NCI-H748 (cell line): ENCODE results near the gene FPR3.
A peak's percentile ranks its signal among the peaks of the same experiment; 100 is the strongest.
"Not testable (repeated sequence)": the region's sequence is repeated elsewhere in the genome, so short reads cannot be mapped to it uniquely, and the experiment has no call there.

Source experiments
- DNase-seq: peaks from one replicate; lab custom pipeline; 2025; ENCODE audit not compliant: unreplicated experiment; lab: John Stamatoyannopoulos, UW

The FPR3 gene, protein sequence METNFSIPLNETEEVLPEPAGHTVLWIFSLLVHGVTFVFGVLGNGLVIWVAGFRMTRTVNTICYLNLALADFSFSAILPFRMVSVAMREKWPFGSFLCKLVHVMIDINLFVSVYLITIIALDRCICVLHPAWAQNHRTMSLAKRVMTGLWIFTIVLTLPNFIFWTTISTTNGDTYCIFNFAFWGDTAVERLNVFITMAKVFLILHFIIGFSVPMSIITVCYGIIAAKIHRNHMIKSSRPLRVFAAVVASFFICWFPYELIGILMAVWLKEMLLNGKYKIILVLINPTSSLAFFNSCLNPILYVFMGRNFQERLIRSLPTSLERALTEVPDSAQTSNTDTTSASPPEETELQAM

DNA sequence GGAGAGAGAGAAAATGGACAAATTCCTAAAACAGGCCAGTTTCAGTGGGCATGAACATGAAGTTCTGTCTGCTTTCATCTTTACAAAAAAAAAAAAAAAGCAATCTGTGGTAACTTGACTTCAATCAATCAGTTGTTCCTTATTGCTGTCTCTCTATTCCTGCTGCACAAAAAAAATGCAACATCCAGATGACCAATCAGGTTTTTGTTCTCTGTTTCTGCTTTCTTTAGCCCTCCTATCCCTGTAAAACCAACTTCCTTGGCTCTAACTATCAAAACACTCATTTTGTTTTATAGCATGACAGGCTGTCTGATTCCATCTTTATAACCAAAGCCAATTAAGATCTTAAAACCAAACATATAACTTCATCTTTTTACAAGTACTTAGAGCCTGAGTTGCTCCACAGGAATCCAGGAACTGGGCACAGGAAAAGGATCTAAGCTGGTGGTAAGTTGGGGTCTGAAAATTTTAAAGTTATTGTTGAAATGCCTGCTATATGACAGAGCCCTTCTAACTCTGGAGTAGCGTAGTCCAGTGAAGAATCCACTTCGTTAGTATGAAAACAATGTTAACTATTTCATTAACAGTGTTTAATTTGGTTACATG is at the start of gene FPR3:
TSS of gene FPR3 (plus strand) at position 273 of the 606 bp plus-strand sequence. CDS start 28,592 bp downstream, outside the sequence.
- no peak for DNase-seq

DNA sequence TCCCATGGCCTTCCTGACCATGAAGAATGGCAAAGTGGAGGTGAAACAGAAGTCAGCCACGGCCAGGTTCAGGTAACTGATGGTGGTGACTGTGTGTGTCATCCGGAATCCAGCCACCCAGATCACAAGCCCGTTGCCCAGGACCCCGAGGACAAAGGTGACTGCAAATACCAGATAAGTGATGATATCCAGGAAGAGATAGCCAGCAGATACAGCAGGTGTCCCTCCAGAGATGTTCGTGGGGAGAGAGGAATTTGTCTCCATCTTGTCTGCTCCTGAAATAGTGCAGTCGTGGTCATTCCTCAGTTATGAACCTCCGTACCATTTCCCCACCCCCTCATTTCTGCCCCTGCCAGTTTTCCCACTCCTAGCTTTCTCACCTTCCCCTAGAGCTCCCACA is 48.2 kb upstream of the FPR3 start:
- DNase-seq, result no peak

DNA sequence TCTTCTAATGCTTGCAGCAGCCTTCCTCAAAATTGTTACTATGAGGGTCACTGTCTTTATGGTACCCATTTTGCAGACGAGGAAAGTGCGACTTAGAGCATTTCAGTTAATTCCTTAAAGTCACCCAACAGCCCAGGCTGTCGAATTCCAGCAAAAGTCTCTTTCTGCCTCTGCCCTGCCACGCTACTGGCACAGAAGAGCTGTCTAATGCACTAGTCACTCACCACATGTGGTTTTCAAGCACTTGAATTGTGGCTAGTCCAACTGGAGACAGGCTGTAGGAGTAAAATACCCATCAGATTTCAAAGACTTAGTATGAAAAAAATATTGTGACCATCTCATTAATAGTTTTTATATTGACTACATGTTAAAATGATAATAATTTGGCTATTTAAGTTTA is 45.0 kb upstream of the FPR3 start:
- no peak for DNase-seq

DNA sequence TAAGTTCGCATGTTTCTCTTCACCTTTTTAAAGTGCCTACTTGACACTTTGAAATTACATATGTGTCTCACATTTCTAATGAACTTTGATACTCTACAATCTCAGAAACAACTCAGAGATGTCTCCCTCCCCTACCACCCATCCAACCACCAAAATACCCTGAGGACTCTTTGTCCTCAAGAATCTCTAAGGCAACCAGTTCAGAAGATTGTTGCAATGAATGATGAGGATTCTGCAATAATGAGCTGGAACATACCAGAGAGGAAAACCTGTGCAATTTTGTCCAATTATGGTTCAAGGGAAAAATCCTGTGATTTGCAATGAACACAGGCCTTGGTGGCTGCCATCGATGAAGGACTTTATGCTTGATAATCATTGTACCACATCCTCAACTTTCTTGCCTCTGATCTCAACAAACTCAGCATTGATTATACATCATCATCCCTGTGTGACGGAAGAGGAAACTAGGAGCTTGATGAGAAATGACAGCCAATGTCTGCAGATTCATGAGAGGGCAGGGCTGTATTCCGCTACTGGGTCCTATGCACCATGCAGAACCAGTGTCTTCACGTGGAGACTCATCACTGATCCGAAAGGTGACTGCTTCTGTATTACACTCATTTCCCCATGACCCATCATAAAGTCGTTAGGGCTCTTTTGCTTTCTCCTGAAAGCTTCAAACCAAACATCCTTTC is 44.4 kb upstream of the FPR3 start:
- DNase-seq, result no peak

DNA sequence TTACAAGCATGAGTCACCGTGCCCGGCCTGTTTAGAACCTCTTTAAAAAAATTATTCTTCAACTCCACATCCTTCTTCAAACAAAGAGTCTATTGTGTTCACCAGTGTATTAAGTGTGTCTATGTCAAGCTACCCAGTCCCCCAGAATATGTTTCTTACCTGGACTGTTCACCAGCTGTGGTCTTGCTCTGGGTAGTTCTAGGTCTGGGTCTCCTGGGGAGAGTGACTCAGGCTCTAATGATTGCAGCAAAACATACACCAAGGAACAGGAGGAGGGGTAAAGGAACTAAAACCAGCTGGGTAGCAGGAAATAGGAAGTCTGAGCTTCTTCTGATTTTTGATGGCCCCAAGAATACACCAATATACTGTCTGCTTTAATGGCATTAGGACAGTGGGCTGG is 43.3 kb upstream of the FPR3 start, which contains the start of gene FPR1:
TSS of gene FPR1 (minus strand) at position 224 of the 400 bp plus-strand sequence. CDS start 4,884 bp downstream, outside the sequence.
- DNase-seq, result no peak

DNA sequence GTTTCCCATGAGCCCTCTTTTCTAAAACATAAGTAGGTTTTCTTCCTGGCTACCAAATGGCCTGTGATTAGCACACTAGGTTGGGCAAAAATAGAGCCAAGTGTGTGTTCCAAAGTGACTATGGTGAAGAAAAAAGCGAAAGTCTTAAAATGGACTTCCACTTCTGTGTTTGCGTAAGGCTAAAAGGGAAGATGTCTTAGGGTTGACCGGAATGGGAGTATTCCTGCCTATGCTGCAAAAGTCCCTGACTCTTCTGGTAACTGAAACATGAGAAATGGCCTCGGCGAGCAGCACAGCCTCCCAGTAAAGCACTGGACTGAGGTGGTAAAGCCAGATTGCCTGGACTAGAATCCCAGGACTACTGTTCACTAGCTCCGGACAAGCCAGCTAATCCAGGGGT is 40.8 kb upstream of the FPR3 start:
- no peak for DNase-seq

DNA sequence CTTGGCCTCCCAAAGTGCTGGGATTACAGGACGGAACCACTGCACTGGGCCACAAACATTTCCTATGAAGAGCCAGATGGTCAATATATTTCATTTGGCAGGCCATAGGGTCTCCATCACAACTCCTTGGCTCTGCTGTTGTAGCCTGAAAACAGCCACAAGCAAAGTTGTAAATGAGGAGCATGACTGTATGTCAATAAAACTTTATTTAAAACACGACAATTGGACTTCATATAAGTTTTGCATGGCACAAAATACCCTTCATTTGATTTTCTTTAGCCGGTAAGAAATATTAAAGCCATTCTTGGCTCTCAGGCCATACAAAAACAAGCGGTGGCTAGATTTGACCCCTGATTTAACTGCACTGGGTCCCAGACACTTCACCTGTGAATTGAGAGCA is 40.2 kb upstream of the FPR3 start:
- no peak for DNase-seq

DNA sequence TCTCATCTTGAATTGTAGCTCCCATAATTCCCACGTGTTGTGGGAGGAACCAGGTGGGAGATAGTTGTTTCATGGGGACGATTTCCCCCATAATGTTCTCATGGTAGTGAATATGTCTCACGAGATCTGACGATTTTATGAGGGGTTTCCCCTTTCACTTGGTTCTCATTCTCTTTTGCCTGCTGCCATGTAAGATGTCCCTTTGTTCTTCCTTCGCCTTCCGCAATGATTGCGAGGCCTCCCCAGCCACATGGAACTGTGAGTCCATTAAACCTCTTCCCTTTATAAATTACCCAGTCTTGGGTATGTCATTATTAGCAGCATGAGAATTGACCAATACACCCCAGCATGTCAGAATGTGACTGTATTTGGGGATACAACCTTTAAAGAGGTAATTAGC is 39.4 kb upstream of the FPR3 start:
- DNase-seq, result no peak

DNA sequence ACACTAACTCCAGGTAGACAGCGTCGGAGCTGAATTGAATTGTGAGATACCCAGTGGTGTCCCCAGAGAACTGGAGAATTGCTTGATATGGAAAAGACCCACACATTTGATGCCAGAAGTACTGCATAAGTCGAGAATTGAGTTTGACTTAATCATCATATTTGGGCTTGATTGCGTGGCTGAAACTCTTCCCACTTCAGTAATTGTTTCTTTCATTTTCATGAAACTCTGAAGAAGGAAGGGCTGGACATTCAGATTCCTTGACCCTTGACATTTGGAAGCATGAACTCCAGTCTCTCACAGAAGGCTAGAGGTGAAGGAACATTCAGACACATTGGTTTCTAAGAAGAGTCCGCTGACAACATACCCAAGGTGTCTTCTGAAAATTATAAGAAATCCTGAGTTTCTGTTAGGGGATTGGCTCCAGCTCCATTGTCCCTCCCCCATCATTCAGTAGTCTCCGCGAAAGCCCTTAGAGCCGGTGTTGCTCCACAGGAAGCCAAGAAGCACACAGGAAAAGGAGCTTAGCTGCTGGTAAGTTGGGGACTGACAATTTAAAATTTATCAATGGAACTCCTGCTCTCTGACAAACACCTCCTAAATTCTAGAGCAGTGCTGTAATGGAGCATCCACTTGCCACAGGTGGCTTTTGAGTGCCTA is 34.1 kb upstream of the FPR3 start, which contains the start of gene FPR2:
TSS of gene FPR2 (plus strand) at position 484 of the 660 bp plus-strand sequence. CDS start 7,479 bp downstream, outside the sequence.
- no peak for DNase-seq

DNA sequence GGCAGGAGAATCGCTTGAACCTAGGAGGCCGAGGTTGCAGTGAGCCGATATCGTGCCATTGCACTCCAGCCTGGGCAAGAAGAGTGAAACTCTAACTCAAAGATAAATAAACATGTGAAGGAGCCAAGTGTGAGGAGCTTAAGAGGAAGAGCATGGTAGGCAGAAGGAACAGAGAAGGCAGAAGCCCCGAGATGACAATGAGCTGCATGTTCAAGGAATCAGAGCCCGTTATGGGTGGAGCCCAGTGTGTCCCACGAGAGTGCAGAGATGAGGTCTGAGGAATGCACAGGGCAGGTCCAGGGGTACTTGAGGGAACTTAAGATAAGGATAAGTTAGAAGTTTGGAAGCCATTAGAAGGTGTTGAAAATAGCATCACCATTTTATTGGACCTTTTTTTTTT is 33.3 kb upstream of the FPR3 start:
- DNase-seq, result no peak

DNA sequence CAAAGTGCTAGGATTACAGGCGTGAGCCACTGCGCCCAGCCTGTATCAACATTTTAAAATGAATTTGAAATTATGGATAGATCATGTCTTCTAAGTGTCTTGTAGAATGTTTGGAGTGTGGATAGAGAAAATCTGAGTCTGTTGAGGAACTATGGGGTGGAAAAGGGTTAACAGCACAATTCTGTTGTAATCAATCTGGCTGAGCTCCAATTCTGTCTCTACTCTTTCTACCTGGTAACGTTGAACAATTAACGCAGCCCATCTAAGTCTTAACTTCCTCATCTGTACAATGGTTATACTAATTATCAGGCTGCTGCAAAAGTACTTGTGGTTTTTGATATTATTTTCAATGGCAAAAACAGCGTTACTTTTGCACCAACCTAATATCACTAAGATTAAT is 29.9 kb upstream of the FPR3 start:
- DNase-seq, result no peak

DNA sequence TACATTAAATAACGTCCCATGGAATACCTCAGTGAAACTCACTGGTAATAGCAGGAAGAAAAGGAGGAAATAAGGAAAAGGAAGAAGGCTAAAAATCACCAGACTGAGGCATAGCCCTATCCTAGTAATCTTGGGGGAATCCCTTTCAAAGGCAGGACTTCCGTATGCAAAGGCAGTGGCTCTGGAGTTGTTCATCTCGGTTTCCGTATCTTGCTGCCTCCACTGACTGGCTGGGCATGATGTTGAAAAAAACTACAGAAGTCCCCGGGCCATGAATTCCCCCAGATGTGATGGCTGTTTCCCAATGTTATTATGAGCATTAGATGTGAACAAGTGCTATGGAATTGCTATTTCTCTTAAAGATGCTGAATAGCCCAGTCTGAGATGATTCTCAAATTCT is 28.5 kb upstream of the FPR3 start:
- no peak for DNase-seq

DNA sequence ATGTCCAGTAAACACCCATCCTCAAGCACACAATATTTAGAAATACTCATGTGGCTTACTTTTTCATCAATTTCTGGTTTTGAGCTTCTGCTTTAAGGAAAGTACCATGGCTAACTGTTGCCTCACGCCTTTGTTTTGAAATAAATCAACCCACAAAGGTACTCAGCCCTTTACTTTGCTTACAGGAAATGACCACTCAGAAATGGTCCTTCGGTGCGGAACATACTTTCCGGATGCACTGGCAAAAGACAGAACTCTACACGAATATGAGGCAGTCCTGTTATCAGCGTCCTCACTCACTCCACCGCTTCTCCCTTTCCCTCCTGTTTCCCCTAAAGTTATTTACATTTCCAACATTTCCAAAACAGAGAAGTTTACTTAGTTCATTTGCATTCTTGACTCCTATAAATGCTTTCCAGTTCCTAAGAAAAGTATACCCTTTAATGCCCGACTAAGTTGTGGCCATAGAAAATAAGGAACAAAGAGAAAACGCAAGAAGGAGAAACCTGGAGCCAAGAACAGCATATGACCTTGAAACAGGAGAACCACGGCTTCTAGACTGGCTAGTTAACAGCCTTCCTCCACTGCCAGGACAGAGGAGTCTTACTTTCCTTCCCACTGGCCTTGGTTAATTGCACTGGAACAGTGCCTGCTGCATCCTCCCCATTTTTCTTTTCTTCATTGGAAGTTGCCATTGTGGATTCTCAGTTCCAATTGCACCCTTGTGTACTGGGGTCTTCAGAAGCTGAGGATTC is 23.4 kb upstream of the FPR3 start:
- no peak for DNase-seq

DNA sequence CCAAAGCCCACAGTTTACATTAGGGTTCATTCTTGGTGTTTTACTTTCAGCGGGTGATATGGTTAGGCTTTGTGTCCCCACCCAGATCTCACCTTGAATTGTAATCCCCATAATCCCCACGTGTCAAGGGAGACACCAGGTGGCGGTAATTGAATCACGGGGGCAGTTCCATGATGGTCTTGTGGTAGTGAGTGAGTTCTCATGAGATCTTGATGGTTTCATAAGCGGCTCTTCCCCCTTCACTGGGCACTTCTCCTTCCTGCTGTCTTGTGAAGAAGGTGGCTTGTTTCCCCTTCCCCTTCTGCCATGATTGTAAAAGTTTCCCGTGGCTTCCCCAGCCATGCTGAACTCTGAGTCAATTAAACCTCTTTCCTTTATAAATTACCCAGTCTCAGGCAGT is 22.0 kb upstream of the FPR3 start:
- DNase-seq, result no peak

DNA sequence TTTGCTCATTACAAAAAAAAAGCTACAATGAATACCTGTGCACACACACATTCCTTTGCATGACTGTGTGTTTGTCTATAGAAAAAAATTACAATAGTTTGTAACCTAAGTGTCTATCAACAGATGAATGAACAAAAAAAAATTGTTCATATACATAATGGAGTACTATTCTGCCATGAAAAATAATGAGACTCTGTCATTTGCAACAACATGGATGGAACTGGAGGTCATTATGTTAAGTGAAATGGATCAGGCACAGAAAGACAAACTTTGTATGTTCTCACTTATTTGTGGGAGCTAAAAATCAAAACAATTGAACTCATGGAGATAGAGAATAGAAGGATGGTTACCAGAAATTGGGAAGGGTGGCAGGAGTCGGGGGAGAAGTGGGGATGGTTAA is 18.4 kb upstream of the FPR3 start:
- not testable (repeated sequence) for DNase-seq

DNA sequence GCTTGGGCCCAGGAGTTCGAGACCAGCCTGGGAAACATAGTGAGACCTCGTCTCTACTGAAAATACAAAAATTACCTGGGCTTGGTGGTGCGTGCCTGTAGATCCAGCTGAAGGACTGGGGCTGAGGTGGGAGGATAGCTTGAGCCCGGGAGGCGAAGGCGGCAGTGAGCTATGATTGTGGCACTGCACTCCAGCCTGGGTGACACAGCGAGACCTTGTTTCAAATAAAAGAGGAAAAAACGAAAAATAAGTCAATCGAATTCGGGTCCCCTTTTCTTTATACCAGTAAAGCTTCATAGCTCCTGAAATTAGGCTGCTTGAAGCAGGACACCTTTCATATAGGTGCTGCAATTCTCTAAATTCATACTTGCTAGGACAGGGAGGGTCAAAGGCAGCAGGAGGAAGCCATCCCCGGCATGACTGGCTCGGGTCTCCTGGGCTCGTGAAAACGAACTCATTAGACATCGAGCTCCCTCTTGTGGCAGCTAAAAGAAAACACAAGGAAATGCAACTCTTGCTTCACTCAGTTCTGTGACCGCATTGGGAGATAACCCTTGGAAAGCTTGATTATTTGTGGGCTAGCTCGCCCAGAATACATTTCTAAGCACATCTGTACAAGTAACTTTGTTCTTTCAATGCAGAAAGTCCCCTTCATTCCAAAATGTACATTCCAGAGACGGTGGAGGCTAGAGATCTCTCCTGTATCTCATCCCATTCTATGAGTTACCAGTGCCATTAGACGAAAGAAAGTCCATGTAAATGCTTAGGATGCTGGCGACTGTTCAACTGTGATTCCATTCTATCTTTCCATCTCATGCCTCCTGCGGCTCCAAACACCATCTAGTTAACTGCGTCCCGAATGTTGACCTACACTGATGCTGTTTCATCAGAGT is 17.1 kb upstream of the FPR3 start:
- peak; percentile 72 for DNase-seq

DNA sequence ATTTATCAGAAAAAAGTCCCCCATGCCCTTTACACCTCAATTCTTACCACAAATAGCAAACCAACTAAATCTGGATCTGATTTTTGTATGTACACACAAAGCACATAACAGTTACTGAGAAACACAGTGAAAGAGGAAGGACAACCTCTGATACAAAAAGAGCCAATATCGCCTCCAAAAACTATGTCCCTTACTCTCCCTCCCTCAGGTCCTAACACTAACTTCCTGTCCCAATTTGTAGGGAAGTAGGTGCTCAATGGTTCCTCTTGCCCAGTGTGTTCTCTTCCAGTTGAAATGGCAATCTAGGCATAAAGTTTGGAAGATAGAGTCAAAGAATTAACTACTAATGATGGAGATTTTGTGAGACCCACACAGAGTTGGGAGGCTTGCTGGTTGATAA is 15.8 kb upstream of the FPR3 start:
- no peak for DNase-seq

DNA sequence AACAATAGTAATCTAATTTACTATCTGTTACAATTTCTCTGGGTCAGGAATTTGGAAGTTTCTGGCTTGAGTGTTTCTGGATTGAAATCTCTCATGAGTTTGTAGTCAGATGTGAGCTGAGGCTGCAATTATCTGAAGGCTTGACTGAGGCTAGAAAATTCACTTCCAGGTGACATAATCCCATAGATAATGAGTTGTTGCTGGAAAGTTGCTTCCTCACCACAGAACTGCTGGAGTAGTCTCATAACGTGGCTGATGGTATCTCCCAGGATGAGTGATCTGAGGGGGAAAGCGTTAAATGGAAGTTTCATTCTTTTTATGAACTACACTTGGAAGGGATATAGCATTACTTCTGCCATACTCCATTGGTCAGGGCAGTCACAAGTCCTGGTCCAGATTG is 15.3 kb upstream of the FPR3 start:
- no peak for DNase-seq

DNA sequence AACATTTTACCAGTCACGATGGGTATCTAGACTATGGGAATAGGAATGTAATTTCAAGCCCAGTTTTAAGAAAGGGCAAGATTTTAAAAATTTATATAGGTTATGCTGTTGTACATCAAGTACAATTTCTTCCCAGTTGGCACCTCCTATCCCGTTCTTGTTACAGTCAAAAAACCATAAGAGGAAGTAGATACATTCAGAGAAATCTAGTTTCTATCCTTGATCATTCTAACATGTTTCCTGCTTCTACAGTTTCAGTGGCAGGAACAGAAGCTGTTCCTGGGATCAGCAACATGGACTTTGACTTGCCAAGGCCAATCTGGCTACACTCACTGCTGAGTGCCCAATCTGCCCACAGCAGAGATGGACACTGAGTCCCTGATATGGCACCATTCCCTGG is 14.7 kb upstream of the FPR3 start:
- no peak for DNase-seq

DNA sequence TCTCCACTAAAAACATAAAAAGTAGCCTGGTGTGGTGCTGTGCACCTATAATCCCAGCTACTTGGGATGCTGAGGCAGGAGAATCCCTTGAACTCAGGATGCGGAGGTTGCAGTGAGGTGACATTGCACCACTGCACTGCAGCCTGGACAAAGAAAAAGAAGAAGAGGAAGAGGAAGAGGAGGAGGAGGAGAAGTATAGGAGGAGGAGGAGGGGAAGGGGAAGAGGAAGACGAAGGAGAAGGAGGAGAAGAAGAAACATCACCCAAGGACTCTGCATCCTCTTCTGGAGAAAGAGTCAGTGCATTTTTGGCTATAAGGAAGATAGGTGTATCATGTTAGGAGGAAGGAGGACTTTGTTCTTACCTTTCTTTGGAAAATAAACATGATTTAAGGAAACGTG is 13.0 kb upstream of the FPR3 start:
- no peak for DNase-seq
